NCI-H2196 (cell line): ENCODE data around the gene TCEA2.
"Not testable (repeated sequence)": the region's sequence is repeated elsewhere in the genome, so short reads cannot be mapped to it uniquely, and the experiment has no call there.

Experiments used
- DNase-seq: peaks from one replicate; lab custom pipeline; 2025; ENCODE audit not compliant: unreplicated experiment; lab: John Stamatoyannopoulos, UW

TCEA2 gene

GRCh38 chr20:64106435-64106961 lies 43.5 kb downstream of the TCEA2 start:
- no peak for DNase-seq

- DNase-seq, result no peak
Observed at GRCh38 chr20:64106981-64107735, 44.2 kb downstream of the TCEA2 start, which contains the start of gene NPBWR2. TSS of gene NPBWR2 (minus strand) at chr20:64107565. CDS start at chr20:64106831, 734 bp downstream.

GRCh38 chr20:64107736-64108457 lies 44.9 kb downstream of the TCEA2 start:
- no peak for DNase-seq

GRCh38 chr20:64108731-64109681 lies 46.0 kb downstream of the TCEA2 start:
- no peak for DNase-seq

- DNase-seq, result no peak
Observed at GRCh38 chr20:64109831-64110391, 46.9 kb downstream of the TCEA2 start.

GRCh38 chr20:64110411-64111068 lies 47.5 kb downstream of the TCEA2 start:
- no peak for DNase-seq

- DNase-seq, result no peak
Observed at GRCh38 chr20:64111841-64112641, 49.0 kb downstream of the TCEA2 start.

- no peak for DNase-seq
Observed at GRCh38 chr20:64112691-64113443, 49.9 kb downstream of the TCEA2 start.

GRCh38 chr20:64113444-64113775 lies 50.4 kb downstream of the TCEA2 start:
- no peak for DNase-seq

GRCh38 chr20:64113796-64114355 lies 50.9 kb downstream of the TCEA2 start:
- no peak for DNase-seq

GRCh38 chr20:64114356-64114971 lies 51.5 kb downstream of the TCEA2 start:
- no peak for DNase-seq

GRCh38 chr20:64115171-64115911 lies 52.3 kb downstream of the TCEA2 start:
- no peak for DNase-seq

- no peak for DNase-seq
Observed at GRCh38 chr20:64116016-64116415, 53.0 kb downstream of the TCEA2 start.

- no peak for DNase-seq
Observed at GRCh38 chr20:64116541-64117431, 53.8 kb downstream of the TCEA2 start.

GRCh38 chr20:64117432-64117777 lies 54.4 kb downstream of the TCEA2 start:
- DNase-seq, result not testable (repeated sequence)

GRCh38 chr20:64119301-64119680 lies 56.3 kb downstream of the TCEA2 start:
- no peak for DNase-seq
